HEK293 (cell line): ENCODE measurements around the gene TMEM192.

Experiments used
- CTCF ChIA-PET: fragments of 350-600 bp; formaldehyde crosslinking; extraction: SDS; loops from one replicate; lab custom pipeline; 2021; ENCODE audit warnings: antibody characterized with exemption; lab: Yijun Ruan, JAX
- POLR2A ChIA-PET: fragments of 300-600 bp; formaldehyde crosslinking; extraction: SDS; loops from one replicate; lab custom pipeline; 2020; ENCODE audit warnings: antibody characterized with exemption, inconsistent platforms; lab: Yijun Ruan, JAX
- H3K27ac ChIP-seq: fragments of 200-500 bp; sonication (Bioruptor generic); 2 replicates; pipeline ENCODE4 v1.5.1; 2014; ENCODE audit warnings: low read depth, low read length, control low read depth, inconsistent platforms; ENCODE audit errors: extremely low read depth
- H3K36me3 ChIP-seq, 2 experiments: fragments of 200-500 bp in 1 of 2; sonication (Bioruptor generic) in 1 of 2; 1 replicate in 1 of 2; 2 replicates in 1 of 2; pipeline ENCODE4 v1.5.1; 2014 to 2017; ENCODE audit warnings: inconsistent platforms in 2 of 2, low read length in 2 of 2; ENCODE audit not compliant: control insufficient read depth in 2 of 2, insufficient read depth in 1 of 2
- H3K4me1 ChIP-seq: fragments of 200-500 bp; sonication (Bioruptor generic); 2 replicates; pipeline ENCODE4 v1.5.1; 2014; ENCODE audit warnings: mild to moderate bottlenecking, low read length, inconsistent platforms; ENCODE audit not compliant: control insufficient read depth, insufficient read depth
- H3K4me3 ChIP-seq: 2 replicates; pipeline ENCODE4 v1.5.1; 2011; ENCODE audit warnings: low read depth, mild to moderate bottlenecking, control low read depth, low read length, moderate library complexity
- H3K9me3 ChIP-seq: fragments of 200-500 bp; sonication (Bioruptor generic); 2 replicates; pipeline ENCODE4 v1.5.1; 2014; ENCODE audit warnings: low read depth, low read length, inconsistent platforms; ENCODE audit not compliant: control insufficient read depth, insufficient read depth
- CTCF ChIP-seq: fragments of 450-650 bp; formaldehyde crosslinking; IDR thresholded peaks from 2 replicates; pipeline ENCODE4 v1.5.1; 2016; ENCODE audit warnings: missing biosample characterization, missing genetic modification characterization
- MZF1 ChIP-seq: fragments of 450-650 bp; formaldehyde crosslinking; IDR thresholded peaks from 2 replicates; pipeline ENCODE4 v1.5.1; 2017; ENCODE audit warnings: missing biosample characterization, missing genetic modification characterization, borderline replicate concordance
- SCRT1 ChIP-seq: fragments of 450-650 bp; formaldehyde crosslinking; IDR thresholded peaks from 2 replicates; pipeline ENCODE4 v1.5.1; 2016; ENCODE audit warnings: missing biosample characterization, missing genetic modification characterization, borderline replicate concordance
- YY2 ChIP-seq: fragments of 450-650 bp; formaldehyde crosslinking; IDR thresholded peaks from 2 replicates; pipeline ENCODE4 v1.5.1; 2016; ENCODE audit warnings: missing biosample characterization, missing genetic modification characterization
- ZBTB1 ChIP-seq: fragments of 450-650 bp; formaldehyde crosslinking; IDR thresholded peaks from 2 replicates; pipeline ENCODE4 v1.5.1; 2016; ENCODE audit warnings: missing biosample characterization, missing genetic modification characterization
- ZBTB26 ChIP-seq: fragments of 450-650 bp; formaldehyde crosslinking; optimal IDR thresholded peaks from 2 replicates; pipeline ENCODE3; 2016; ENCODE audit warnings: missing biosample characterization, mild to moderate bottlenecking, missing genetic modification characterization
- ZBTB49 ChIP-seq: fragments of 450-650 bp; formaldehyde crosslinking; IDR thresholded peaks from 2 replicates; pipeline ENCODE4 v1.5.1; 2016; ENCODE audit warnings: missing biosample characterization, missing genetic modification characterization, low read depth
- ZFP41 ChIP-seq: fragments of 450-650 bp; formaldehyde crosslinking; IDR thresholded peaks from 2 replicates; pipeline ENCODE4 v1.5.1; 2016; ENCODE audit warnings: missing biosample characterization, missing genetic modification characterization, borderline replicate concordance
- ZFP69B ChIP-seq: fragments of 450-650 bp; formaldehyde crosslinking; IDR thresholded peaks from 2 replicates; pipeline ENCODE4 v1.5.1; 2016; ENCODE audit warnings: missing biosample characterization, missing genetic modification characterization
- ZNF132 ChIP-seq: fragments of 450-650 bp; formaldehyde crosslinking; IDR thresholded peaks from 2 replicates; pipeline ENCODE4 v1.5.1; 2017; ENCODE audit warnings: missing biosample characterization, missing genetic modification characterization, borderline replicate concordance
- ZNF157 ChIP-seq: fragments of 450-650 bp; formaldehyde crosslinking; IDR thresholded peaks from 2 replicates; pipeline ENCODE4 v1.5.1; 2016; ENCODE audit warnings: missing biosample characterization, missing genetic modification characterization
- ZNF184 ChIP-seq: fragments of 450-650 bp; IDR thresholded peaks from 2 replicates; pipeline ENCODE4 v1.5.1; 2018; ENCODE audit warnings: missing biosample characterization, mild to moderate bottlenecking, missing genetic modification characterization
- ZNF2 ChIP-seq: fragments of 450-650 bp; formaldehyde crosslinking; IDR thresholded peaks from 2 replicates; pipeline ENCODE4 v1.5.1; 2016; ENCODE audit warnings: missing biosample characterization, missing genetic modification characterization
- ZNF24 ChIP-seq: fragments of 450-650 bp; formaldehyde crosslinking; IDR thresholded peaks from 2 replicates; pipeline ENCODE4 v1.5.1; 2016; ENCODE audit warnings: missing biosample characterization, missing genetic modification characterization
- ZNF280D ChIP-seq: fragments of 450-650 bp; formaldehyde crosslinking; IDR thresholded peaks from 2 replicates; pipeline ENCODE4 v1.5.1; 2016; ENCODE audit warnings: missing biosample characterization, missing genetic modification characterization
- ZNF366 ChIP-seq: fragments of 450-650 bp; formaldehyde crosslinking; conservative IDR thresholded peaks from 2 replicates; pipeline ENCODE4 v1.5.1; 2016; ENCODE audit warnings: missing biosample characterization, missing genetic modification characterization
- ZNF48 ChIP-seq: fragments of 450-650 bp; formaldehyde crosslinking; IDR thresholded peaks from 2 replicates; pipeline ENCODE4 v1.5.1; 2016; ENCODE audit warnings: missing biosample characterization, missing genetic modification characterization
- ZNF580 ChIP-seq: fragments of 450-650 bp; formaldehyde crosslinking; IDR thresholded peaks from 2 replicates; pipeline ENCODE4 v1.5.1; 2016; ENCODE audit warnings: missing biosample characterization, missing genetic modification characterization
- ZNF658 ChIP-seq: fragments of 450-650 bp; formaldehyde crosslinking; IDR thresholded peaks from 2 replicates; pipeline ENCODE4; 2016; ENCODE audit warnings: missing biosample characterization, missing genetic modification characterization
- ZSCAN30 ChIP-seq: fragments of 450-650 bp; IDR thresholded peaks from 2 replicates; pipeline ENCODE4 v1.5.1; 2018; ENCODE audit warnings: missing biosample characterization, mild to moderate bottlenecking, missing genetic modification characterization, moderate library complexity

The TMEM192 gene

GRCh38 chr4:165152527-165152926 is 39.9 kb upstream of the TMEM192 start:
- TF ChIP-seq YY2 (tag by site-specific recombination) (no peak), ZNF132 (no peak), ZFP41 (no peak), ZSCAN30 (tag by site-specific recombination) (no peak), ZBTB1 (tag by site-specific recombination) (no peak), ZNF280D (tag by site-specific recombination) (no peak)
- Histone ChIP-seq H3K36me3 (no peaks in the 10 kb centered on the region), H3K4me1 (no peaks in the 10 kb centered on the region), H3K4me3 (no peak overlapping the region), H3K27ac (no peak overlapping the region), H3K9me3 (no peaks in the 10 kb centered on the region)
- ChIA-PET POLR2A (no interaction called here), CTCF (no interaction called here)

- no peak for TF ChIP-seq ZNF24 (tag by site-specific recombination)
- no peak for TF ChIP-seq ZNF157 (tag by site-specific recombination)
- no peak for TF ChIP-seq ZBTB26 (tag by site-specific recombination)
- TF ChIP-seq ZNF184 (tag by site-specific recombination): no peak
- TF ChIP-seq ZNF48 (tag by site-specific recombination): no peak
- no peak for TF ChIP-seq ZNF580 (tag by site-specific recombination)
- TF ChIP-seq CTCF (tag by site-specific recombination): no peak
- no peak for TF ChIP-seq ZNF2 (tag by site-specific recombination)
- no peak for TF ChIP-seq ZFP69B (tag by site-specific recombination)
- TF ChIP-seq ZNF132: no peak
- no peak for TF ChIP-seq MZF1 (tag by site-specific recombination)
- no peak for TF ChIP-seq ZBTB49 (tag by site-specific recombination)
- no peak for TF ChIP-seq ZNF658 (tag by site-specific recombination)
- TF ChIP-seq ZNF366 (tag by site-specific recombination): no peak
- TF ChIP-seq SCRT1: no peak
- no peak overlapping the region for H3K27ac ChIP-seq
- POLR2A ChIA-PET: no interaction called here
- CTCF ChIA-PET: no interaction called here
- H3K9me3 ChIP-seq: no peaks in the 10 kb centered on the region
- H3K4me3 ChIP-seq: no peak overlapping the region
- H3K4me1 ChIP-seq: no peaks in the 10 kb centered on the region
- H3K36me3 ChIP-seq: no peaks in the 10 kb centered on the region
These were observed 39.1 kb upstream of the TMEM192 start for GRCh38 chr4:165151734-165152133.
